Neural progenitor cell (in vitro differentiated cells): ENCODE results near the gene PRKCA. TPM values are rescaled to one million over a fixed set of nuclear protein-coding genes. Genes with fewer than 3 reads are reported as not detected.

Experiments
- DNase-seq: peaks from one replicate; pipeline ENCODE4 v3.0.0-alpha.2; 2016; ENCODE audit warnings: low spot score
- H2AFZ ChIP-seq: fragments of 200-600 bp; sonication (generic); replicated peaks from 2 replicates; pipeline ENCODE4 v1.6.1; 2016; ENCODE audit warnings: antibody characterized with exemption
- H3F3A ChIP-seq: fragments of 200-600 bp; sonication (generic); 2 replicates; pipeline ENCODE4 v1.6.1; 2016; ENCODE audit warnings: antibody characterized with exemption, low read depth
- H3K27ac ChIP-seq: fragments of 200-600 bp; sonication (generic); 2 replicates; pipeline ENCODE4 v1.5.1; 2016; ENCODE audit warnings: mild to moderate bottlenecking
- H3K27me3 ChIP-seq: fragments of 200-600 bp; sonication (generic); 2 replicates; pipeline ENCODE4 v1.6.1; 2016; ENCODE audit warnings: mild to moderate bottlenecking, moderate library complexity
- H3K36me3 ChIP-seq: fragments of 200-600 bp; sonication (generic); 2 replicates; pipeline ENCODE4 v1.5.1; 2016
- H3K4me1 ChIP-seq: fragments of 200-600 bp; sonication (generic); 2 replicates; pipeline ENCODE4 v1.6.1; 2016; ENCODE audit warnings: mixed run types
- H3K4me2 ChIP-seq: fragments of 200-600 bp; sonication (generic); 2 replicates; pipeline ENCODE4 v1.6.1; 2016
- H3K4me3 ChIP-seq: fragments of 200-600 bp; sonication (generic); 2 replicates; pipeline ENCODE4 v1.5.1; 2016
- H3K79me2 ChIP-seq: fragments of 200-600 bp; sonication (generic); 2 replicates; pipeline ENCODE4 v1.6.1; 2016; ENCODE audit warnings: low read depth
- H3K9ac ChIP-seq: fragments of 200-600 bp; sonication (generic); 2 replicates; pipeline ENCODE4 v1.6.1; 2016
- H3K9me3 ChIP-seq: fragments of 200-600 bp; sonication (generic); 2 replicates; pipeline ENCODE4 v1.5.1; 2016; ENCODE audit warnings: low read depth
- H4K20me1 ChIP-seq: fragments of 200-600 bp; sonication (generic); 2 replicates; pipeline ENCODE4 v1.6.1; 2016; ENCODE audit warnings: low read depth
- H3K27ac Mint-ChIP-seq: 3 replicates; pipeline ENCODE4 v1.8.0; 2021; ENCODE audit warnings: mixed read lengths
- H3K27me3 Mint-ChIP-seq: 2 replicates; pipeline ENCODE4 v1.8.0; 2022; ENCODE audit warnings: low read depth, mild to moderate bottlenecking, inconsistent platforms, moderate library complexity, mixed read lengths; ENCODE audit not compliant: insufficient read depth
- H3K36me3 Mint-ChIP-seq: 3 replicates; pipeline ENCODE4 v1.8.0; 2021; ENCODE audit warnings: mixed read lengths
- H3K4me1 Mint-ChIP-seq: 3 replicates; pipeline ENCODE4 v1.8.0; 2021; ENCODE audit warnings: mixed read lengths
- H3K4me3 Mint-ChIP-seq: 3 replicates; pipeline ENCODE4 v1.8.0; 2021; ENCODE audit warnings: mild to moderate bottlenecking, moderate library complexity, mixed read lengths
- H3K9me3 Mint-ChIP-seq: 3 replicates; pipeline ENCODE4 v1.8.0; 2020; ENCODE audit warnings: mixed read lengths
- CTCF ChIP-seq: fragments of 200-600 bp; sonication (generic); IDR thresholded peaks from 2 replicates; pipeline ENCODE4 v1.5.1; 2017; ENCODE audit warnings: antibody characterized with exemption, mild to moderate bottlenecking
- EZH2 ChIP-seq: fragments of 200-600 bp; sonication (generic); IDR thresholded peaks from 2 replicates; pipeline ENCODE4 v1.6.1; 2017; ENCODE audit warnings: antibody characterized with exemption, mild to moderate bottlenecking, moderate library complexity
- EZH2phosphoT487 ChIP-seq: fragments of 200-600 bp; sonication (generic); IDR thresholded peaks from 2 replicates; pipeline ENCODE4 v1.6.1; 2017; ENCODE audit warnings: antibody characterized with exemption
- total RNA-seq: library from RNA; depleted of rRNA; stranded (reverse); fragments of >200 nt; gene quantifications from 2 replicates; pipeline ENCODE4 v1.2.3, GENCODE V29; 2015; ENCODE audit warnings: low replicate concordance

Gene PRKCA
- total RNA-seq, 1 donor from 2014 or later, result 2.1 TPM

GRCh38 chr17:66522591-66523272 lies 220.3 kb downstream of the PRKCA start:
- Mint-ChIP-seq H3K36me3 (no peaks in the 10 kb centered on the region), H3K27ac (no peak overlapping the region)
- no peaks in the 10 kb centered on the region for H3K36me3 ChIP-seq

GRCh38 chr17:66523378-66524200 lies 221.2 kb downstream of the PRKCA start:
- Histone ChIP-seq H3K27me3 (no peaks in the 10 kb centered on the region), H2AFZ (no peak overlapping the region), H3K79me2 (no peaks in the 10 kb centered on the region), H3K27ac (no peak overlapping the region), H3K36me3 (no peaks in the 10 kb centered on the region), H3K4me1 (peaks cover 14% of the 10 kb centered on the region), H3K4me2 (no peak overlapping the region), H4K20me1 (no peaks in the 10 kb centered on the region), H3K9ac (no peak overlapping the region), H3F3A (peaks cover 13% of the 10 kb centered on the region), H3K4me3 (no peak overlapping the region), H3K9me3 (no peaks in the 10 kb centered on the region)
- Mint-ChIP-seq H3K4me3 (no peak overlapping the region), H3K36me3 (no peaks in the 10 kb centered on the region), H3K4me1 (peaks cover 22% of the 10 kb centered on the region), H3K27ac (no peak overlapping the region), H3K27me3 (peaks cover 4% of the 10 kb centered on the region), H3K9me3 (no peaks in the 10 kb centered on the region)
- no peak for DNase-seq
- TF ChIP-seq EZH2 (no peak), EZH2phosphoT487 (no peak), CTCF (no peak)

More at GRCh38 chr17:66522591-66523272, 220.3 kb downstream of the PRKCA start:
- H3K4me2 ChIP-seq, result no peak overlapping the region
- H3F3A ChIP-seq, result peaks cover 12% of the 10 kb centered on the region
- no peak overlapping the region for H3K4me3 Mint-ChIP-seq
- DNase-seq, result no peak
- no peak overlapping the region for H3K4me3 ChIP-seq
- H3K27me3 ChIP-seq, result no peaks in the 10 kb centered on the region
- no peak overlapping the region for H3K27ac ChIP-seq
- H3K9ac ChIP-seq, result no peak overlapping the region
- no peak overlapping the region for H2AFZ ChIP-seq
- no peaks in the 10 kb centered on the region for H3K79me2 ChIP-seq
- TF ChIP-seq EZH2 (no peak), EZH2phosphoT487 (no peak), CTCF (no peak)
- H3K9me3 ChIP-seq, result no peaks in the 10 kb centered on the region
- H3K27me3 Mint-ChIP-seq, result peaks cover 6% of the 10 kb centered on the region
- H4K20me1 ChIP-seq, result no peaks in the 10 kb centered on the region
- H3K4me1 ChIP-seq, result peaks cover 14% of the 10 kb centered on the region
- peaks cover 29% of the 10 kb centered on the region for H3K4me1 Mint-ChIP-seq
- H3K9me3 Mint-ChIP-seq, result no peaks in the 10 kb centered on the region

- Mint-ChIP-seq H3K4me3 (no peak overlapping the region), H3K9me3 (peaks cover 2% of the 10 kb centered on the region), H3K27me3 (peaks cover 4% of the 10 kb centered on the region), H3K27ac (no peak overlapping the region), H3K36me3 (no peaks in the 10 kb centered on the region), H3K4me1 (peaks cover 14% of the 10 kb centered on the region)
- Histone ChIP-seq H3F3A (peaks cover 13% of the 10 kb centered on the region), H3K79me2 (no peaks in the 10 kb centered on the region), H3K4me1 (peaks cover 15% of the 10 kb centered on the region), H3K9ac (no peak overlapping the region), H4K20me1 (no peaks in the 10 kb centered on the region), H3K36me3 (no peaks in the 10 kb centered on the region), H2AFZ (no peak overlapping the region), H3K4me3 (no peak overlapping the region), H3K9me3 (no peaks in the 10 kb centered on the region), H3K4me2 (no peak overlapping the region), H3K27me3 (no peaks in the 10 kb centered on the region), H3K27ac (no peak overlapping the region)
- DNase-seq, result no peak
- TF ChIP-seq CTCF (no peak), EZH2phosphoT487 (no peak), EZH2 (no peak)
These were observed 222.5 kb downstream of the PRKCA start for GRCh38 chr17:66524877-66525276.
